ENCODE data around the gene MORN2.

The MORN2 gene

DNA sequence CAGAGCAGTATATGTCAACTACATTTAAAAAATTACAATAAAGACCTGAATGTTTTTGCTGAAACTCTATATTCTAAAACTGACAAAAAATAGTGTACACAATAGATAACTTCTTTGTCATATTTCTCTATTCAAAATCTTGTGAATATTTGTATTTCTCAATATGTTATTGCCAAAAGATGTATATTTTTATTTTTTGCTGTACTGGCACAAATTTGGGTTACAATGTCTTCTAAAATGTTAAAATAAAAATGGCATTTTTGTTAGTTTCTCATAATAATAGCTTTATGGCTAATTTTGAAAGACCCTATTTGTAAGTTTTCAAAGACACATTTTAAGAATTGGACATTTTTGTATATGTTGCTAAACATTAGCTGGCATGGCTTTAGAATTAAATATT is 13.3 kb downstream of the MORN2 start:
- Histone ChIP-seq H3K27ac (ENCODE audit: extremely low read depth, low read depth, low read length) (no peak overlapping the region), H3K4me1 (ENCODE audit: control insufficient read depth, insufficient read depth, low read length) (no peaks in the 10 kb centered on the region), H3K9me3 (ENCODE audit: control insufficient read depth, insufficient read depth, low read depth, low read length) (no peaks in the 10 kb centered on the region), H3K36me3 (ENCODE audit: control insufficient read depth in 2 of 2, insufficient read depth in 1 of 2, low read length in 2 of 2) (no peaks in the 10 kb centered on the region; a peak in 1 of 3 replicates), H3K4me3 (ENCODE audit: low read depth, low read length) (no peak overlapping the region)
- ChIA-PET POLR2A (interaction anchor here (1.2 kb wide), 1 partner anchor 138 kb away, joined by 3 read pairs; the partner anchor contains the start of gene SRSF7), CTCF (interaction anchor here (0.6 to 1.9 kb wide), 2 partner anchors 58 to 148 kb away, joined by 4 read pairs; no protein-coding TSS in a partner anchor)
- TF ChIP-seq ZFP3 (tag by site-specific recombination; IDR thresholded peaks at IDR 0.05; ENCODE audit: low read depth) (no peak), ZNF548 (tag by site-specific recombination; IDR thresholded peaks at IDR 0.05) (no peak), ZNF214 (tag by site-specific recombination; IDR thresholded peaks at IDR 0.05; ENCODE audit: borderline replicate concordance) (no peak), SCRT1 (tag by site-specific recombination; IDR thresholded peaks at IDR 0.05; ENCODE audit: borderline replicate concordance) (no peak), ZNF132 (tag by site-specific recombination; IDR thresholded peaks at IDR 0.05; ENCODE audit: borderline replicate concordance) (no peak), IKZF3 (tag by site-specific recombination; IDR thresholded peaks at IDR 0.05) (no peak), PRDM1 (tag by site-specific recombination; IDR thresholded peaks at IDR 0.05) (no peak), ZSCAN23 (tag by site-specific recombination; IDR thresholded peaks at IDR 0.05) (no peak), SCRT2 (tag by site-specific recombination; IDR thresholded peaks at IDR 0.05) (no peak), TRIM28 (IDR thresholded peaks at IDR 0.05; ENCODE audit: borderline replicate concordance, low read length) (no peak), ZNF184 (tag by site-specific recombination; IDR thresholded peaks at IDR 0.05) (no peak), ZNF560 (tag by site-specific recombination; IDR thresholded peaks at IDR 0.05; ENCODE audit: borderline replicate concordance) (no peak), ZNF362 (tag by site-specific recombination; IDR thresholded peaks at IDR 0.05) (no peak)
- TF ChIP-seq, protein P1, sequence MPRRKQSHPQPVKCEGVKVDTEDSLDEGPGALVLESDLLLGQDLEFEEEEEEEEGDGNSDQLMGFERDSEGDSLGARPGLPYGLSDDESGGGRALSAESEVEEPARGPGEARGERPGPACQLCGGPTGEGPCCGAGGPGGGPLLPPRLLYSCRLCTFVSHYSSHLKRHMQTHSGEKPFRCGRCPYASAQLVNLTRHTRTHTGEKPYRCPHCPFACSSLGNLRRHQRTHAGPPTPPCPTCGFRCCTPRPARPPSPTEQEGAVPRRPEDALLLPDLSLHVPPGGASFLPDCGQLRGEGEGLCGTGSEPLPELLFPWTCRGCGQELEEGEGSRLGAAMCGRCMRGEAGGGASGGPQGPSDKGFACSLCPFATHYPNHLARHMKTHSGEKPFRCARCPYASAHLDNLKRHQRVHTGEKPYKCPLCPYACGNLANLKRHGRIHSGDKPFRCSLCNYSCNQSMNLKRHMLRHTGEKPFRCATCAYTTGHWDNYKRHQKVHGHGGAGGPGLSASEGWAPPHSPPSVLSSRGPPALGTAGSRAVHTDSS (tag by site-specific recombination; IDR thresholded peaks at IDR 0.05), result no peak

- H3K27ac ChIP-seq (ENCODE audit: extremely low read depth, low read depth, low read length), result no peak within 1 kb of the TSS
- TF ChIP-seq ZNF335 (tag by site-specific recombination; conservative IDR thresholded peaks at IDR 0.05) (no peak), ZNF302 (tag by site-specific recombination; IDR thresholded peaks at IDR 0.05; ENCODE audit: low read depth) (no peak), MEIS1 (CRISPR knock-in tag; IDR thresholded peaks at IDR 0.05; ENCODE audit: borderline replicate concordance) (no peak), ZNF473 (tag by site-specific recombination; IDR thresholded peaks at IDR 0.05) (no peak), ZNF10 (tag by site-specific recombination; IDR thresholded peaks at IDR 0.05) (no peak), GLIS1 (tag by site-specific recombination; IDR thresholded peaks at IDR 0.05) (no peak), INSM2 (tag by site-specific recombination; IDR thresholded peaks at IDR 0.05) (no peak), ZNF146 (tag by site-specific recombination; IDR thresholded peaks at IDR 0.05) (no peak), ZSCAN30 (tag by site-specific recombination; IDR thresholded peaks at IDR 0.05) (no peak), PBX3 (CRISPR knock-in tag; IDR thresholded peaks at IDR 0.05) (no peak), ZNF391 (tag by site-specific recombination; IDR thresholded peaks at IDR 0.05; ENCODE audit: borderline replicate concordance, low read depth) (no peak)
- TF ChIP-seq, protein P2, sequence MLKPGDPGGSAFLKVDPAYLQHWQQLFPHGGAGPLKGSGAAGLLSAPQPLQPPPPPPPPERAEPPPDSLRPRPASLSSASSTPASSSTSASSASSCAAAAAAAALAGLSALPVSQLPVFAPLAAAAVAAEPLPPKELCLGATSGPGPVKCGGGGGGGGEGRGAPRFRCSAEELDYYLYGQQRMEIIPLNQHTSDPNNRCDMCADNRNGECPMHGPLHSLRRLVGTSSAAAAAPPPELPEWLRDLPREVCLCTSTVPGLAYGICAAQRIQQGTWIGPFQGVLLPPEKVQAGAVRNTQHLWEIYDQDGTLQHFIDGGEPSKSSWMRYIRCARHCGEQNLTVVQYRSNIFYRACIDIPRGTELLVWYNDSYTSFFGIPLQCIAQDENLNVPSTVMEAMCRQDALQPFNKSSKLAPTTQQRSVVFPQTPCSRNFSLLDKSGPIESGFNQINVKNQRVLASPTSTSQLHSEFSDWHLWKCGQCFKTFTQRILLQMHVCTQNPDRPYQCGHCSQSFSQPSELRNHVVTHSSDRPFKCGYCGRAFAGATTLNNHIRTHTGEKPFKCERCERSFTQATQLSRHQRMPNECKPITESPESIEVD (tag by site-specific recombination; IDR thresholded peaks at IDR 0.05), result no peak
- no peak within 1 kb of the TSS for H3K4me3 ChIP-seq (ENCODE audit: low read depth, low read length)
- CTCF ChIA-PET, result interaction anchor here (0.6 to 1.9 kb wide), 3 partner anchors 58 to 149 kb away, joined by 3 to 4 read pairs (median 4); no protein-coding TSS in a partner anchor
- H3K36me3 ChIP-seq (ENCODE audit: control insufficient read depth in 2 of 2, insufficient read depth in 1 of 2, low read length in 2 of 2), result no peaks in the 10 kb centered on the region
- H3K9me3 ChIP-seq (ENCODE audit: control insufficient read depth, insufficient read depth, low read depth, low read length), result no peaks in the 10 kb centered on the region
- no peaks in the 10 kb centered on the region for H3K4me1 ChIP-seq (ENCODE audit: control insufficient read depth, insufficient read depth, low read length)
- POLR2A ChIA-PET, result interaction anchor here (1.2 kb wide), 1 partner anchor 138 kb away, joined by 3 read pairs; the partner anchor contains the start of gene SRSF7
Observed at GRCh38 chr2:38889575-38889974, 13.8 kb downstream of the MORN2 start, which contains the start of gene ARHGEF33. Gene ARHGEF33 (plus strand): TSS chr2:38889875. CDS start chr2:38919448, 29,573 bp downstream.

All from HEK293 (cell line).